Left colon (tissue), 2 donors: ENCODE results near the gene BABAM2. TPM values are rescaled to one million over a fixed set of nuclear protein-coding genes. Genes with fewer than 3 reads are reported as not detected.
A peak's percentile ranks its signal among the peaks of the same experiment; 100 is the strongest.
"Not testable (repeated sequence)": the region's sequence is repeated elsewhere in the genome, so short reads cannot be mapped to it uniquely, and the experiment has no call there.

Experiments used
- ATAC-seq: fragments of 200-7000 bp; cut with Tn5 transposase; one replicate; pipeline ENCODE4 v1.9.1; 2020; ENCODE audit warnings: mild to moderate bottlenecking, moderate library complexity
- DNase-seq, 2 donors: peaks; one replicate each; pipeline ENCODE4 v3.0.0-alpha.2; 2020
- intact Hi-C, 2 donors: fragments of 100-400 bp; cut with DNase I in 1 of 2; cut with micrococcal nuclease in 1 of 2; formaldehyde crosslinking; loops; one replicate each; pipeline versions ENCODE4 v1.11.2 to v1.14.0; 2022; cut with DNase I, micrococcal nuclease
- total RNA-seq, 2 donors: library from RNA; stranded (reverse); fragmentation: NEBNext Ultra II Directional; extraction: Animal tissue kit (Norgen Biotek cat#: 25700); gene quantifications; one replicate each; pipeline ENCODE4 v1.2.1, GENCODE V29; 2021
- donor health status: DM: no; HTN: no; CAD: no.
- donor health status: DM: yes; HTN: yes; CAD: no.

Gene BABAM2
- total RNA-seq, 2 donors from 2014 or later, result 35.3 to 39.3 TPM

- ATAC-seq (no peak), DNase-seq (no peak)
- intact Hi-C loops, result no loop called here
Observed at GRCh38 chr2:27962006-27962405, 71.5 kb downstream of the BABAM2 start.

- DNase-seq (no peak), ATAC-seq (no peak)
- intact Hi-C loops, result no loop called here
Observed at GRCh38 chr2:27963472-27963871, 72.9 kb downstream of the BABAM2 start.

GRCh38 chr2:27964067-27964466 is 73.5 kb downstream of the BABAM2 start:
- DNase-seq, result no peak
- intact Hi-C loops, result no loop called here
- no peak for ATAC-seq

- DNase-seq, result no peak
- intact Hi-C loops, result no loop called here
- ATAC-seq, result no peak
Observed at GRCh38 chr2:27965841-27966240, 75.3 kb downstream of the BABAM2 start.

- ATAC-seq (no peak), DNase-seq (no peak)
- intact Hi-C loops, result no loop called here
Observed at GRCh38 chr2:27966466-27966865, 75.9 kb downstream of the BABAM2 start.

GRCh38 chr2:27967076-27967475 is 76.5 kb downstream of the BABAM2 start:
- no peak for ATAC-seq
- no peak for DNase-seq
- intact Hi-C loops, result no loop called here

- DNase-seq, intact Hi-C loops, ATAC-seq: not testable (repeated sequence)
Observed at GRCh38 chr2:27968045-27968444, 77.5 kb downstream of the BABAM2 start.

- DNase-seq, intact Hi-C loops, ATAC-seq: not testable (repeated sequence)
Observed at GRCh38 chr2:27968957-27969356, 78.4 kb downstream of the BABAM2 start.

- intact Hi-C loops, result no loop called here
- ATAC-seq (no peak), DNase-seq (no peak)
Observed at GRCh38 chr2:27972311-27972710, 81.8 kb downstream of the BABAM2 start.

- intact Hi-C loops, result no loop called here
- no peak for DNase-seq
- no peak for ATAC-seq
Observed at GRCh38 chr2:27973592-27973991, 83.1 kb downstream of the BABAM2 start.

- no peak for DNase-seq
- intact Hi-C loops, result no loop called here
- no peak for ATAC-seq
Observed at GRCh38 chr2:27976308-27976707, 85.8 kb downstream of the BABAM2 start.

GRCh38 chr2:27977731-27978312 is 87.3 kb downstream of the BABAM2 start:
- intact Hi-C loops, result no loop called here
- no peak for DNase-seq
- no peak for ATAC-seq

GRCh38 chr2:27978761-27979160 is 88.2 kb downstream of the BABAM2 start:
- intact Hi-C loops, DNase-seq, ATAC-seq: not testable (repeated sequence)

GRCh38 chr2:27980242-27980641 is 89.7 kb downstream of the BABAM2 start:
- intact Hi-C loops, result no loop called here
- ATAC-seq (peak; percentile 30), DNase-seq (no peak)

- DNase-seq, result no peak
- no peak for ATAC-seq
- intact Hi-C loops, result no loop called here
Observed at GRCh38 chr2:27984153-27984552, 93.6 kb downstream of the BABAM2 start.

- intact Hi-C loops, result no loop called here
- DNase-seq, result no peak
- no peak for ATAC-seq
Observed at GRCh38 chr2:27988306-27988705, 97.8 kb downstream of the BABAM2 start.

- ATAC-seq (no peak), DNase-seq (no peak)
- intact Hi-C loops, result no loop called here
Observed at GRCh38 chr2:27988718-27989117, 98.2 kb downstream of the BABAM2 start.

- ATAC-seq (no peak), DNase-seq (no peak)
- intact Hi-C loops, result no loop called here
Observed at GRCh38 chr2:27989149-27989548, 98.6 kb downstream of the BABAM2 start.

GRCh38 chr2:27990030-27990590 is 99.6 kb downstream of the BABAM2 start:
- ATAC-seq, result no peak
- DNase-seq, result no peak
- intact Hi-C loops, result no loop called here

- intact Hi-C loops, result no loop called here
- ATAC-seq, result no peak
- no peak for DNase-seq
Observed at GRCh38 chr2:27991146-27991545, 100.6 kb downstream of the BABAM2 start.

GRCh38 chr2:27992787-27993401 is 102.4 kb downstream of the BABAM2 start:
- ATAC-seq, result peak; percentile 79
- intact Hi-C loops, result no loop called here
- DNase-seq, result no peak
